Adrenal gland (tissue), 5 donors: ENCODE results near the gene HSD17B3.

Source experiments
- CTCF ChIP-seq, 6 experiments: fragments of 450-650 bp in 4 of 6; fragments of 200-600 bp in 2 of 6; sonication (generic) in 1 of 6; IDR thresholded peaks; 1 replicate in 5 of 6; 2 replicates in 1 of 6; pipeline versions ENCODE4 v1.5.1 to v1.8.0; 2016 to 2021; ENCODE audit warnings: antibody characterized with exemption in 6 of 6, mild to moderate bottlenecking in 2 of 6, moderate library complexity in 1 of 6
- POLR2A ChIP-seq, 2 donors: fragments of 450-650 bp; IDR thresholded peaks; one replicate each; pipeline ENCODE4 v1.6.1; 2017; ENCODE audit warnings: antibody characterized with exemption in 2 of 2, mild to moderate bottlenecking in 2 of 2, moderate library complexity in 1 of 2
- donor health status: DM: no; HTN: no; CAD: no.

- TF ChIP-seq CTCF (IDR thresholded peaks at IDR 0.05) (no peak), POLR2A (IDR thresholded peaks at IDR 0.05) (no peak)
These were observed 32.0 kb upstream of the HSD17B3 start for GRCh38 chr9:96333958-96334357.
